HG03521 (cell line): ENCODE data around the gene GALNT13.

ENCODE experiments used
- ATAC-seq: cut with Tn5 transposase; IDR thresholded peaks from one replicate; pipeline ENCODE4 v1.9.1; 2021; ENCODE audit warnings: mild to moderate bottlenecking, moderate library complexity; ENCODE audit not compliant: unreplicated experiment

Gene GALNT13

GRCh38 chr2:154394600-154394999 is 522.9 kb downstream of the GALNT13 start:
- no peak for ATAC-seq

GRCh38 chr2:154400563-154401290 is 529.0 kb downstream of the GALNT13 start:
- no peak for ATAC-seq

GRCh38 chr2:154402213-154402612 is 530.5 kb downstream of the GALNT13 start:
- ATAC-seq, result no peak

GRCh38 chr2:154403242-154403790 is 531.6 kb downstream of the GALNT13 start:
- no peak for ATAC-seq

GRCh38 chr2:154408786-154409185 is 537.1 kb downstream of the GALNT13 start:
- no peak for ATAC-seq

GRCh38 chr2:154422251-154422650 is 550.5 kb downstream of the GALNT13 start:
- no peak for ATAC-seq

GRCh38 chr2:154425994-154426393 is 554.3 kb downstream of the GALNT13 start:
- ATAC-seq, result no peak

GRCh38 chr2:154427453-154427852 is 555.7 kb downstream of the GALNT13 start:
- no peak for ATAC-seq

GRCh38 chr2:154428022-154428421 is 556.3 kb downstream of the GALNT13 start:
- no peak for ATAC-seq

GRCh38 chr2:154433010-154433409 is 561.3 kb downstream of the GALNT13 start:
- no peak for ATAC-seq

- no peak for ATAC-seq
Observed at GRCh38 chr2:154437104-154437503, 565.4 kb downstream of the GALNT13 start.

- no peak for ATAC-seq
Observed at GRCh38 chr2:154439156-154439555, 567.4 kb downstream of the GALNT13 start.

GRCh38 chr2:154443919-154444318 is 572.2 kb downstream of the GALNT13 start:
- ATAC-seq, result no peak

- no peak for ATAC-seq
Observed at GRCh38 chr2:154446324-154446723, 574.6 kb downstream of the GALNT13 start.

GRCh38 chr2:154447727-154448418 is 576.2 kb downstream of the GALNT13 start:
- ATAC-seq, result no peak

- no peak for ATAC-seq
Observed at GRCh38 chr2:154449951-154450658, 578.4 kb downstream of the GALNT13 start.

GRCh38 chr2:154452471-154452870 is 580.7 kb downstream of the GALNT13 start:
- no peak for ATAC-seq

- ATAC-seq, result no peak
Observed at GRCh38 chr2:154452906-154453493, 581.3 kb downstream of the GALNT13 start.

- no peak for ATAC-seq
Observed at GRCh38 chr2:154455166-154455565, 583.4 kb downstream of the GALNT13 start.

GRCh38 chr2:154455866-154456265 is 584.1 kb downstream of the GALNT13 start:
- no peak for ATAC-seq

- ATAC-seq, result no peak
Observed at GRCh38 chr2:154457286-154457685, 585.6 kb downstream of the GALNT13 start.
